Adrenal gland (tissue), 5 donors: ENCODE data around the gene TTN.

Experiments
- POLR2A ChIP-seq, 2 donors: fragments of 450-650 bp; IDR thresholded peaks; one replicate each; pipeline ENCODE4 v1.6.1; 2017; ENCODE audit warnings: antibody characterized with exemption in 2 of 2, mild to moderate bottlenecking in 2 of 2, moderate library complexity in 1 of 2
- TF ChIP-seq, protein P1 (sequence below), 6 experiments: fragments of 450-650 bp in 4 of 6; fragments of 200-600 bp in 2 of 6; sonication (generic) in 1 of 6; IDR thresholded peaks; 1 replicate in 5 of 6; 2 replicates in 1 of 6; pipeline versions ENCODE4 v1.5.1 to v1.8.0; 2016 to 2021; ENCODE audit warnings: antibody characterized with exemption in 6 of 6, mild to moderate bottlenecking in 2 of 6, moderate library complexity in 1 of 6
- donor health status: DM: no; HTN: no; CAD: no.

DNA sequence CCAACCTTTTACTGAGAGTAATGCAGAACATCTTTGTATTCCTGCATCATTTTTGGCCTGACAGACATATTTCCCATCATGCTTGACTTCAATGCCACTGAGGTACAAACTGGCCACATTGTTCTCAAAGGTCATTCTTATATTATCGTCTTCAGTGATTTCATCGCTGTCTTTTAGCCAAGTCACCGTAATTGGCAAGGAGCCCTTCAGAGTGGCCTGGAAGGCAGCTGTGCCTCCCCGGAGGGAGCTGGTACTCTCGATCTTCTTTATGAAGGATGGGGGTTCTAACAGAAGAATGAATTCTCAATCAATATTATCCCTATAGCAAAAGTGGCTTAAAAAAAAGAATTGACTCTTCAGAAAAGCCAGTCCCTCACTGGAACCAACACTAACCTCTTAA lies 75.9 kb downstream of the TTN start:
- TF ChIP-seq, protein P1, sequence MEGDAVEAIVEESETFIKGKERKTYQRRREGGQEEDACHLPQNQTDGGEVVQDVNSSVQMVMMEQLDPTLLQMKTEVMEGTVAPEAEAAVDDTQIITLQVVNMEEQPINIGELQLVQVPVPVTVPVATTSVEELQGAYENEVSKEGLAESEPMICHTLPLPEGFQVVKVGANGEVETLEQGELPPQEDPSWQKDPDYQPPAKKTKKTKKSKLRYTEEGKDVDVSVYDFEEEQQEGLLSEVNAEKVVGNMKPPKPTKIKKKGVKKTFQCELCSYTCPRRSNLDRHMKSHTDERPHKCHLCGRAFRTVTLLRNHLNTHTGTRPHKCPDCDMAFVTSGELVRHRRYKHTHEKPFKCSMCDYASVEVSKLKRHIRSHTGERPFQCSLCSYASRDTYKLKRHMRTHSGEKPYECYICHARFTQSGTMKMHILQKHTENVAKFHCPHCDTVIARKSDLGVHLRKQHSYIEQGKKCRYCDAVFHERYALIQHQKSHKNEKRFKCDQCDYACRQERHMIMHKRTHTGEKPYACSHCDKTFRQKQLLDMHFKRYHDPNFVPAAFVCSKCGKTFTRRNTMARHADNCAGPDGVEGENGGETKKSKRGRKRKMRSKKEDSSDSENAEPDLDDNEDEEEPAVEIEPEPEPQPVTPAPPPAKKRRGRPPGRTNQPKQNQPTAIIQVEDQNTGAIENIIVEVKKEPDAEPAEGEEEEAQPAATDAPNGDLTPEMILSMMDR (IDR thresholded peaks at IDR 0.05), result no peak
- no peak for TF ChIP-seq POLR2A (IDR thresholded peaks at IDR 0.05)
